VCaP (cell line): ENCODE results near the gene POU4F1.

Source experiments
- H3K27ac ChIP-seq: fragments of 450-650 bp; 2 replicates; pipeline ENCODE4 v1.5.1; 2017
- CTCF ChIP-seq: fragments of 450-650 bp; conservative IDR thresholded peaks from 2 replicates; pipeline ENCODE4 v1.5.1; 2017; ENCODE audit warnings: mild to moderate bottlenecking, moderate library complexity

The POU4F1 gene

GRCh38 chr13:78599645-78600279 is 3.6 kb downstream of the POU4F1 start:
- TF ChIP-seq CTCF, result no peak
- no peak overlapping the region for H3K27ac ChIP-seq

- no peak for TF ChIP-seq CTCF
- H3K27ac ChIP-seq, result no peak overlapping the region
These were observed 4.2 kb downstream of the POU4F1 start for GRCh38 chr13:78598966-78599644.

GRCh38 chr13:78598116-78598781 is 5.1 kb downstream of the POU4F1 start:
- TF ChIP-seq CTCF, result no peak
- H3K27ac ChIP-seq, result no peak overlapping the region

GRCh38 chr13:78597602-78597932 is 5.8 kb downstream of the POU4F1 start:
- no peak overlapping the region for H3K27ac ChIP-seq
- TF ChIP-seq CTCF, result no peak

- no peak for TF ChIP-seq CTCF
- H3K27ac ChIP-seq, result no peak overlapping the region
These were observed 6.4 kb downstream of the POU4F1 start for GRCh38 chr13:78596736-78597601.

- H3K27ac ChIP-seq, result no peak overlapping the region
- no peak for TF ChIP-seq CTCF
These were observed 7.0 kb downstream of the POU4F1 start for GRCh38 chr13:78596399-78596735.
